Stimulated activated CD8-positive, alpha-beta memory T cell treated with anti-CD3 and anti-CD28 coated beads, Interleukin-12 subunit alpha, Interleukin-12 subunit beta, amount 100 ng/mL, for 1 hour (primary cell): ENCODE measurements around the gene MXD3.
"Not testable (repeated sequence)": the region's sequence is repeated elsewhere in the genome, so short reads cannot be mapped to it uniquely, and the experiment has no call there.

ENCODE experiments used
- DNase-seq: peaks from one replicate; pipeline ENCODE4 v3.0.0-alpha.2; 2020; ENCODE audit warnings: low read depth

The MXD3 gene, protein sequence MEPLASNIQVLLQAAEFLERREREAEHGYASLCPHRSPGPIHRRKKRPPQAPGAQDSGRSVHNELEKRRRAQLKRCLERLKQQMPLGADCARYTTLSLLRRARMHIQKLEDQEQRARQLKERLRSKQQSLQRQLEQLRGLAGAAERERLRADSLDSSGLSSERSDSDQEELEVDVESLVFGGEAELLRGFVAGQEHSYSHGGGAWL

DNA sequence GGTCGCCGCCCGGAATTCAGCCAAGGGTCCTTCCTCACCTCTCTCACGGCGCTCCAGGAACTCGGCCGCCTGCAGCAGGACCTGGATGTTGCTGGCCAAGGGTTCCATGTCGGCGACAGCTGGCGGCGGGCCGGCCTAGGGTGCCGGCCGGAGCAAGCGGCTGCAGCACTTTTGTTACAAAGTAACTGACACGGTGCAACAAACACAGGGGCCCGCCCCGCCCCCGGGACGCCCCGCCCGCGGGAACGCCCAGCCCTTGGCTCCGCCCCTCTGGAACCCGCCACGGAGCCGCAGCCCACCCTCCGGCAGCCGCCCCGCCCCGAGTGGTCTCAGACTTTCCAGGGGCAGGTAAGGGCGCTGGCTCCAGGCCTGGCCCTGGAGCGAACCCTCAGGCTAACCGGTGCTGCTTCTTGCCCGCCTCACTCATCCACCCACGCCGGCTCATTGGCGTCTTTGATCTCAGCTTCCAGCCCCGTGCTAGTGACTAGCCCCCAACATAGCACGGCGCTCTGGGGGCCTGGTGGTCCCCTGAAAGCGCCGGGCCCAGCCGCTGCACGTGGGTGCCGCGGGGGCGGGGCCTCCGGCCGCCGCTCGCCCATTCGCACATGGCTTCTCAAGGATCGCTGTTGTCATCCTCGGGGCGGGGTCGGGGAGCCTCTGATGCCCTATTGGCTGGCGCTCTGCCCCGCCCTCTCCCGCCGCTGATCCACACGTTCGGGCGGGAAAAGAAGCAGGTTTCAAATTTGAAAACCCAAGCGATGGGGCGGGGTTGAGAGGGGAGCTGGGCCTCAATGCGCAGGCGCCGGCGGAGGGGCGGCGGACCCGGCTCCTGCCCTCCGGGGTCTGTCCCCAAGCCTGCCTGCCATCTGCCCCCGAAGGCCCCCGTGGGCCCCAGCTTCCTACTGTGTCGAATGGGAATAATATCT is at the start of gene MXD3:
MXD3 (minus strand) TSS at position 176 of the 926 bp plus-strand sequence; CDS start at position 108, 68 bp downstream.
- peak; percentile 86 for DNase-seq

DNA sequence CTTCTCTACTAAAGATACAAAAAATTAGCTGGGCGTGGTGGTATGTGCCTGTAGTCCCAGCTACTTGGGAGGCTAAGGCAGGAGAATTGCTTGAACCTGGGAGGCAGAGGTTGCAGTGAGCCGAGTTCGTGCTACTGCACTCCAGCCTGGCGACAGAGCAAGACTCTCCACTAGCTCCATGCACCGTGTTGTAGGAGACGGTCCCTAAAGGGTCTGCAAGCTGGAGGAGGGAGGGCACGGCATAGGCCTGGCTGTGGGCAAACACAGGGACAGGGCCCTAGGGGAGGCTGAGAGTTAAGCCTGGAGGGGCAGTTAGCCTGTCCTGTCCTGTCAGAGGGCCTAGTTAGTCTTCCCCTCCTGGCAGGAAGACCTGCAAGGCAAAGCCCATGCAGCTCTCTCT is 49.0 kb upstream of the MXD3 start:
- not testable (repeated sequence) for DNase-seq

DNA sequence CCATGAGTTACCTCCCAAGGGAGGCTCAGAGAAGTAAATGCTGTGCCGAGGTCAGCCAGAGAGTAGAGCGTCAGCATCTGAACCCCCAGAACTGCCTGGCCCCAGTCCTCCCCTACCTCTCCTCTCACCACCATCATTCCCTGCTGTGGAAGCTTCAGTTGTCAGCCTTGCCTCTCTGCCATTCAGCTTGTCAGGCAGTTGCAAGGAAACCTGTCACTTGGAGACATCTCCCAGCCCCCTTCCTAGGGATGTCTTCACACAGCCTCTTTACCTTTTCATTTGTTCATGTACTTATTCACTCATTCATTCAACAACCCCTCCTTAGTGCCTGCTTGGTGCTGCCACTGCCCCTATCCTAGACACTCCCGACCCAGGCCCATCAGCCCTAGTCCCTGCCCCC is 48.2 kb upstream of the MXD3 start:
- DNase-seq, result no peak

DNA sequence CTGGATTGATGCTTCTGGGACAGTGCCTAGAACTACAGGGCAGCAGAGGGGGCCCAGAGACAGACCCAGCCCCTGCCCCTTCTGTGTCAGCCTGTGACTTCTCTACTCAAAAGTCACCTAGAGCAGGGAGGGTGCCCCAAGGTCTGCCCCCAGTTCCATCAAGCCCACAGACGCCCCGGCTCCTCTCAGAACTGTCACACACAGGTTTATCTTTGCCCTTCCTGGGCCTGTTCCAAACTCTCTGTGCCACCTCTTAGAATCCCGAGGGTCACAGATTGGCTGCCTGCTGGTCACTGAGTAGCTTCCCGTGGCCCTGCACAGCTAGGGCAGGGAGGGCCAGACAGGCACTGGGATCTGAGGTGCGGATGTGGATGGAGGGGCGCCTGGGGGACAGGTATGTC is 47.8 kb upstream of the MXD3 start:
- DNase-seq, result no peak

DNA sequence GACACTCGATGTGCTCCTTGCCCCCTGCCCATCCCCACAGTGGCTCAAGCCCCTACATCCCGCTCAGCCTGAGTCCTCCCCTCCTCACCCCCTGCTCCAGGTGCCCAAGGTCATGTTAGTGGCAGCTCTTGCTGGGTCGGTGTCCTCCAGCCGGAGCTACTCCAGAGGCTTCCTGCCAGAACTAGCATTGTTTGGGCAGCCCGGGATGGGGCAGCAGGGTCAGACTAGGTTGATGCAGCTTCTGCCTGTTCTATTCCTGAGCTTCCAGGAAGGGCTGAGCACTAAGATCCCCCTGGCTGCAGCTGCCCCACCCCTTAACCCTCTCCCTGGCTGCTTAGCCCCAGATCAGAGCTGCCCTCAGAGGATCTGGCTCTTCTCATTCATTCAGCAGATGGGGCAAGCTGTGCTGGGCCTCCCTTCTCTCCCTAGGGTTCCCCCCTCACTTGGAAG is 46.7 kb upstream of the MXD3 start:
- DNase-seq, result no peak

DNA sequence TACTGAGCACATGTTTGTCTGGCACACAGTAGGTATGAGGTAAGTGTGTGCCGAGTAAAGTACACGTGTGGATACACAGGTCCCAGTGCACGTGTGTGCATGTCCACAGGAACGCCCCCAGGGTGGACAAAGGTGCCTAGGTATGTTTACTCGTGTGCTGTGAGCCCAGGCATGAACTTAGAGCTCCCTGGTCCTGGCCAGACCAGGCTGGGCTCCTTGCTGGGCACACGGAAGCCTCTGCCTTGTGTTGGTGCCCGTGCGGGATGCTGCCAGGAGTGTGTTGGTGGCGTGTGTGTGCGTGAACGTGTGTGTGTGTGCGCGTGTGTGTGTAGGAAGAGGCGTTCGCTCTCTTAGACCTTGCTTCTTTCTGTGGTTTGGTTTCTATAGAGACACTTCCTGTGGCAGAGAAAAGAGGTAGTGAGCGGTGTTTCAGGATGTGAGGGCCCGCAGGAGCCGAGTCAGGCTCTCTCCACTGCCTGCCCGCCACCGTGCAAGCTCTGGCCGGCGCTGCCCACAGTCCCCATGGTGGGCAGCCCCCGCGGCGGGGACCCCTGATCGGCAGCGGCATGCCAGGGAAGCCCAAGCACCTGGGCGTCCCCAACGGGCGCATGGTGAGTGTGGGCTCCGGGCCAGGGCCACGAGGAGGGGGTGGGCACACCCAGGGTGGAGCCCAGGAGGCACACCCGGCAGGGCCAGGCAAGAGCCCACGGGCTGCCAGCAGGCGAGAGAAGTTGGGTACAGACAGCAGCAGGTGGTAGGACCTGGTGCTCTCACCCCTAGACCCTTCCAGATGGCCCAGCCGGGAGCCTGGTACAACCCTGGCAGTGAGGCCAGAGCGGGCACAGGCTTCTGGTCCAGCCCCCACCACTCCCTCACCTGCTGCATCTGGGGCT is 46.0 kb upstream of the MXD3 start, which contains the start of gene RGS14:
RGS14 (plus strand) TSS at position 466 of the 893 bp plus-strand sequence; CDS start at position 567, 101 bp downstream.
- DNase-seq, result peak; percentile 42

DNA sequence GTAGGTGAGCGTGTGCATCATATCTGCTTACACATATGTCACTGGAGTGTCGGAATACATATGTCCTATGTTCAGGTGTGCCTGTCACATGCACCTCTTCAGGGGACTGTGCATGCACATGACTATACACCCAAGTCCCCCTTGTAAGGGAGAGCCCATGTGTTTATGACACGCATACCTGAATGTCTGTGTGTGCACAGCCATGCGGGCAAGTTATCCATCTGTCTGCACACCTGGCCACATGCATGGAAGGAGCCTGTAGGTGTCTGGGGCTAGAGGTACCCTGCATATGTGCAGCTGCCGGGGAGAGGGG is 45.4 kb upstream of the MXD3 start:
- no peak for DNase-seq

DNA sequence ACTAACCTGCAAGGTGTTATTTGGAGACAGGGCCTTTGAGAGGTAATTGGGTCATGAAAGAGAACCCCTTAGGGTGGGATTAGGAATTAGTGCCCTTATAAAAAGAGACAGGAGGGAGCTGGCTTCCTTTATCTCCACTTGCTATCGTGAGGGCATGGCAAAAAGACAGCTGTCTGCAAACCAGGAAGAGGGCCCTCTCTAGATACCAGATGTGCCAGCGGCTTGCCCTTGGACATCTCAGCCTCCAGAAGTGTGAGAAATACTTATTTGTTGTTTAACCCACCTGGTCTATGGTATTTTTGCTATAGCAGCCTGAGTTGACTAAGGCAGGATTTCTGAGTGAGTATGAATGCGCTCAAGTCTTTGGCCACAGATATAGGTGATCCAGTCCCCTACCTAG is 45.0 kb upstream of the MXD3 start:
- no peak for DNase-seq

DNA sequence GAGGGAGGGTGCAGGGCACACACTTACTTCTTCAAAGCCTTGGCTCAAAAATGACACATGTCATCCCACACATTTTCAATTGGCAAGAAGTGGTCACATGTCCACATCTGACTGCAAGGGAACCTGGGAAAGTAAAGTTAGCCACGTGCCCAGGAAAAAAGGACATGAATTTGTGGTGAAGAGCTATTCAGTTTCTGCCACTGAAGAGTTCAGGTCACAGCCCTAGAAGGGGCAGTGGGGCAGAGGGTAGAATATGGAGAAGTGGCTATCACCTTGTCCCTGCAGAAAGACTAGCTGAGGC is 44.1 kb upstream of the MXD3 start:
- no peak for DNase-seq

DNA sequence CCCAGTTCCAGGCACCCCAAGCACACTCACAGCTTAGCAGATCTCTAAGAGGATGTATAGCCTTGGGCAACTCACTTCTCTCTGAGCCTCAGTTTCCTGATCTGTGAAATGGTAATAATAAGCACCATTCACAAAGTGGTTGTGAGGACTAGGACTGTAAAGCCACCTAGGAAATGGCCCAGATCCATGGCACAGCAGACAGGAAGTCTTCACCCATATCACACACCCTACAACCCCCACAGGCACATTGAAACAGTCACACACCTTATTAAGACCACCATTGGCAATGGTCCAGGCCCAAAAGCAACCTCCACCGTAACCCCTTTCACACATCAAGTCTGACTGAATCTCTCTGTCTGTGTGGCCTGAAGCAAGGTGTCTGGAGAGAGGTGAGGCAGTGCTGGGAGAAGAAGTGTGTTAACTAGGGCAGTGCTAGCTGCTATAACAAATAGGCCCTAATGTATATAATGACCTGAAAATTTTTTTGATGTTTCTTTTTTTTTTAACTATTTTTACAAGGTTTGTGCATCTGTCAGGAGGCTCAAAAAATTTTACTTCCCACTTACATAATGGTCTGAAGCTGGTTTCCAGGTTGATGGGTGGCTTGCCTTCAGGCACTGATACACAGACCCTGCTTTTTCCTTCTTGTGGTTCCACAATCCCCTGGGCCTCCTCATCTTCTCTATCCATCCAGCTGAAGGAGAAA is 43.6 kb upstream of the MXD3 start:
- no peak for DNase-seq

DNA sequence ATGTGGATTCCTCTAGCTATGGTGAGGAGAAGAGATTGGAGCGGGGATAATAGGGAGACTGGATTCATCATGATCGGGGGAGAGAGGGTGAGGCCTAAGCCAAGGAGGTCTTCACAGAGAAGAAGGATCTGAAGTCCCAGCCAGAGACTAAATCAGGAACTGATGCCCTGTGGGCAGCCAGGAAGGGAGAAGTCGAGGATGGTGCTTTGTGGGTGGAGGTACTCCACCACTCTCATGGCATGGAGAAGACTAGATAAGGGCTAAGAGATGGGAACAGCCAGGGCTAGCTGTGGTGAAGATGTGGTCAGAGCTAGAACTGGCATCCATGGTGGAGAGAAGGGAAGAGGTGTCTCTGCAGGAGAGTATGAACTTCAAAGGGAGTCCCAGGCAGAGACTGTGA is 43.0 kb upstream of the MXD3 start:
- no peak for DNase-seq

DNA sequence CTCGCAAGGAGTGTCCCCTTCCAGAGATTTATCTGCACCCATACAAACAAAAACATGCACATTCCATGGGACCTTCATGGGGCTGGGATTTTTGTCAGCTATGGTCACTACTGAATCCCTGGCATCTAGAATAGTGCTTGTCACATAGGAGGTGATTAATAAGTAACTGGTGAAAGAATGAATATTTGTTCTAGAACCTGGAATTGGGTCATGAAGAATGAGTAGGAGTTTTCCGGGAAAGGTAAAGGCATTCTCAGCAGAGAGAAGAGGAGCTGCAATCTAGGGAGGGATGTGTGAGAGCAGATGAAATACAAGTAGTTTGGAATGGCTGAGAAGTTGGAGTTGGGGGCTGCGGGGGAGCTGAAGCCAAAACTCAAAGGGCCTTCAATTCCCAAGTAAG is 42.6 kb upstream of the MXD3 start:
- DNase-seq, result no peak

DNA sequence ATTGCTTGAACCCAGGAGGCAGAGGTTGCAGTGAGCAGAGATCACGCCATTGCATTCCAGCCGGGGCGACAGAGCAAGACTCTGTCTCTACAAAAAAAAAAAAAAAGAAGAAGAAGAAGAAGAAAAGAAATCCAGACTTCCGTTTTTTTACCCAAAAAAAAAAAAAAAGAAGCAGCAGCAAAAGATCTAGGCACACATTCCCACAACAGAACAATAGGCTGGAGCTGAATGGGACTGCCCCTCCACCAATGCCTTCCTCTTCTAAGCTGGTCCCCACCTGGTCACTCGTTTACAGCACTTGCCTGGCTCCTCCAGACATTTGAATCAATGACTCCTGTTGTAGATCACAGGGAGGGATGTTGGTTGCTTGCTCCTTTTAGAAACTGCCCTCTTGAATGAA is 41.4 kb upstream of the MXD3 start:
- DNase-seq, result no peak

DNA sequence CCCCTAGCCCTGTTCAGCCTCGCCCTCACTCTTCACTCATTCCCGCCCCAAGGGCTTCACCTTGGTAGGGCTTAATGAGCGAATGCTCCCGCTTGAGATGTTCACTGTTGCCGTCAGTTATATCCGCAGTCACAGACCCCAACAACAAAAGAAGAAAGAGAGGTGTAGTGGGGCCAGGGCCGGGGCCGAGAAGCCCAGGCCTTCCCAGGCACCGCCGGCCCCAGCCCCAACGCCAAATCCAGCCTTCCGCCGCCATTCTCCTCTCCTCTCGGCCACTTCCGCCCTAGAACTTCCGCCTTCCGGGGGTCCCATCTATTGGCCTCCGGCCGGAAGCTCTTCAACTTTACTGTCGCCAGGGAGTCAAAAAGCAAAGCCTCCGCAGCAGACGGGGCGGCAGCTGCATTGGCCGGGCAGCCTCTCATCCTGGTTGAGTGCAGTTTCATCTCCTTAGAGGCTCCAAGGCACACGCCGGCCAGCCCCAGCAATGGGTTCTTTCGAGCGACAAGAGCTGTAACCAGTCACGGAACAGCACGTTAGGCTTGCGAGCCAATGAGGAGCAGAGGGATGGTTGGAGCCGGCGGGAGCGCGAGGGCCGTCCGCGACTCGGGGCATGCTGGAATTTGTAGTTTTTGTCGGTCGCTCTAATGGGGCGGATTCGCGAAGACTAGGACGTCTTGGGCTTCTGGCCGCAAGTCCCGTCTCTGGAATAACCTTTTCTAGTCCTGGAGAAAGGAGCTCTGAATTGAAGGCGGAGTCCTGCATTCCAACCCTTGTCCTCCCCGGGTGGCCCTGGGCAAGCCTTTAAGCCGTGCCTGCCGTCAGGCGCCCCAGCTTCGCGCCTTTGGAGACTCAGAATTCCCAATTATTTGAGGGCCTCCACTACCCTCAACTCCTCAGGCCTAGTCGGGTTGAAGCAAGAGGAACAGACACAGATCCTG is 40.0 kb upstream of the MXD3 start, which contains the start of gene LMAN2:
LMAN2 (minus strand) TSS at position 277 of the 938 bp plus-strand sequence; CDS start at position 256, 21 bp downstream.
- DNase-seq, result peak; percentile 82

DNA sequence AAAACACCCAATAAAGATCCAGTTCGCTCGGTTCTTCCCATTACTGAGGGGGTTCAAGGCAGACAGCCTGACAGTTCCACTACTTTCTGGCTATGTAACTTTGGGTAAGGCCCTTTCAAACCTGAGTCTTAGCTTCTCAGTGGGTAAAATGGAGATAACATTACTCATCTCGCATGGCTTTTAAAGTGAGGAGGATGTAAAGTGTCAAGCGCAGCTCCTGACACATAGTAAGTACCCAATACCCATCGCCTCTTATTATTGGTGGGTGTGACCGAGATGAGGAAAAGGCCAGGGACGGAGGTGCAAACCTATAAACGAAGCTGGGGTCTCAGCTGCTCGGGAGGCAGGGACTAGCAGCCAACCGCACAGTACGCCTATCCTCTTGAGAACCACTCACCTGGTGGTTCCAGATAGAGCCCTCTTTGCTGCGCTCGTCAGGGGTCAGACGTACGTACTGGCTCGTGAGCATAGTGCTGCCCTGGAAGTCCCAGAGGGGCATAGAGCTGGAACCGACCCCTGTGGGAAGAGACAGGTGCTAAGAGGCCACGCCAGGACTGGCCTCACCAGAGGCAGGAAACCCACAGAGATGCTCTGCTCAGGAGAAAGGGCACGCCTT is 39.2 kb upstream of the MXD3 start:
- no peak for DNase-seq

DNA sequence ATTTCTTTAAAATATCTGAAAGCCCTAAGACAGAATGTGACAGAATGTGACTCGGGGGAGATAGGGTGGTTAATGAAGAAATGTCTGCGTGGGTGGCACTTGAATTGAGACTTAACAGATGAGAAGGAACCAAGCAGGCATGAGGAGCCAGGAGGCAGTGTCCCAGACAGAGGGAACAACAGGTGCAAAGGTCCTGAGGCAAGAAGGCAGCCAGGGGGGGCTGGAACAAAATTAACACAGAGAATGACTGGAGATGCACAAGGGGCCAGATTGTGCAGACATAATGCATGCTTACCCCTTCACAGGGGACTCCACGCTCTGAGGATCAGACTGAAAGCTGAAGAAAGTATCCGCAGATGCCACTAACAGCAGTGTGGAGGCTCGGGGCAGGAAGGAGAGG is 38.1 kb upstream of the MXD3 start:
- DNase-seq, result no peak

DNA sequence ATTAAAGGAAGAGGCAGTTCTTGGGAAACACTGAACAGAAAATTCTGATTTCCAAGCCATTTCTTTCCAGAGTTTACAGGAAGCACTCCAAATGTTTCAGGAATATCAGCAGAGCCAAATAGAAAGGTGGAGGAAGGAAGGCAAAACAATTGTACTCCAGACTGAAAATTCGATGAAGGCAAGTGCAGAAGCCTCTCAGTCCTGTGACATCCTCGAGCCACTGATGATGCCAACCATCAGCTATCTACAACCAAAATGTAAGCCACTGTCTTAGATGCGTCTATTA is 37.6 kb upstream of the MXD3 start:
- no peak for DNase-seq

DNA sequence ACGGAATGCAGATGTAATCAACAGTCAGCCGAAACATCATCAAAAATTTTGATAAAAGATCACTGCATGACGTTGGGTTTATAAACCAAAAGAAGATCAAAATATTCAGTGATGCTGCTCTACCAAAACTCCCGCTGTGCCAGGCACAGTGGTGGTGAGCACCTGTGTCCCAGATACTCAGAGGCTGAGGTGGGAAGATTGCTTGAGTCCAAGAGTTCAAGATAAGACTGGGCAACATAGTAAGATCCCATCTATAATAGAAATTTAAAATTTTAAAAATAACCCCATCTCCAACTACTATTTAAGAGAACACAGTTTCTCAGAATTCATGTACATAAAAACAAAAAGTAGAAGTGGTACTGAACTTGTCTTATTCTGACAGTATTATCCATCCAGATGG is 36.0 kb upstream of the MXD3 start:
- no peak for DNase-seq

DNA sequence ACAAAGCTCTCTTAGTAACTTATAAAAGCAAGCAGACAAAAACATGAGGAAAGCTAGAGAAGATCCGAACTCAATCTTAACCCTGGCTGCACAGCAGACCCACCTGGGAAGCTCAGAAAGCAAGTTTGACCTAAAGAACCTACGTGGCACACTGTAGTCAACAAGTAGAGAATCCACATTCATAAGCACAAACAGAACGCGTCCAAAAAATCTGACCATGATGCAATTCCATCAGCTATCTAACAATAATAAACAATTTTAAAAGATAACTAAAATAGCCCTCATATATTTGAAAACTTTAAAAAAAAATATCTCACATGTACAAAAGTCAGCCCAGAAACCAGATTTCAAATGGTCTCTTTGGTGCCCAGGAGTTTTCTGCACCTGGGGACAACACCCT is 35.1 kb upstream of the MXD3 start:
- DNase-seq, result no peak

DNA sequence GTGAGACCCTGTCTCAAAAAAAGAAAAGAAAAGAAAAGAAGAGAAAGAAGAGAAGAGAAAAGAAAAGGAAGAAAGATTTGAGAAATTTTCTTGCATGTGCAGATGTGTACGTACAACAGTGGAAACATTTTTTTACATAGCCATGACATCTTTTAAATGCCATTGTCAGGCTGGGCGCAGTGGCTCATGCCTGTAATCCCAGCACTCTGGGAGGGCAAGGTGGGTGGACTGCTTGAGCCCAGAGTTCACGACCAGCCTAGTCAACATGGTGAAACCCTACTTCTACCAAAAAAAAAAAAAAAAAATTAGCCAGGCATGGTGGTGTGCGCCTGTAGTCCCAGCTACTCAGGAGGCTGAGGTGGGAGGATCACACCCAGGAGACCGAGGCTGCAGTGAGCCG is 33.2 kb upstream of the MXD3 start:
- DNase-seq, result no peak

DNA sequence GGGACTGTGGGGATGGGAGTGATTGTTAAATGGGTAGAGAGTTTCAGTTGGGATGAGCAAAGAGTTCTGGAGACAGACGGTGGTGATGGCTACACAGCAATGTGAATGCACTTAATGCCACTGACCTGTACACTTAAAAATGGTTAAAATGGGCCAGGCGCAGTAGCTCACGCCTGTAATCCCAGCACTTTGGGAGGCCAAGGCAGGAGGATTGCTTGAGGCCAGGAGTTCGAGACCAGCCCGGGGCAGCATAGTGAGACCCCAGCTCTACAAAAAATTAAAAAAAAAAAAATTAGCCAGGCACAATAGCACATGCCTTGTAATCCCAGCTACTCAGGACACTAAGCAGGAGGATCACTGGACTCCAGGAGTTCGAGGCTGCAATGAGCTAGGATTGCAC is 32.1 kb upstream of the MXD3 start:
- DNase-seq, result no peak
